ENCODE measurements around the gene HOXB6. TPM values are rescaled to one million over a fixed set of nuclear protein-coding genes. Genes with fewer than 3 reads are reported as not detected.

Gene HOXB6
- total RNA-seq, 1 donor from 2014 or later, result 11.5 TPM

DNA sequence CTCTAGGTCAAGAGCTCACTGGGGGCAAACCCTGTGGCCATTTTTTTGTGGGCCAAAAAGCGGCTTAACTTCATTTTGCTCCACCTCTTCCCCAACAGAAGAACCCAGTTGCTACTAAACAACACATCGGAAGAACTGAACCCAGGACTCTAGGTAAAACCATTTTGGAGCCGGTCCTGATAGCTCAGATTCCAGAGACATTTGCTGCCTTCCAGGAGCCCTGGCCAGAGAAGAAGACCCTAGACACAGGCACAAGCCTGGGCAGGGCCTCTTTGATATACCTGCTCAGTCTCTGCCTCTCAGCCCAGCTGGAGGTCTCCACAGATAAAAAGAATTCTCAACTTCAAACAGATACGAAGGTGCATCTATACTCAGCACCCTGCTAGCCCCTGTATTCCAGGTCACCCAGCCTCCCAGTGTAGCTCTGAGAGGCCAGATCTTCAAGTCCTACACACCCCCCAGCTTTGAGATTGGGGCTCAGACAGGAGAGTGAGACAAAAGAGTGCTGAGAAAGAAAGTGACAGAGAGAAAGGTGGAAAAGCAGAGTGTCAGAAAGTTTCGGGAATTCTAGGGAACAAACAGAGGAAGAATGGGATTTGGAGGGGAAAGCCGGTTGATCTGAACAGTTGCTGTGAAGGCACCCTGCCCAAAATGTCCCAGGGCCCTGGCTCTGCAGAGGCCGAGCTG lies 27.9 kb upstream of the HOXB6 start:
- Mint-ChIP-seq H3K4me3 (peak overlapping the region; percentile 80), H3K4me1 (peaks cover 8% of the 10 kb centered on the region), H3K27ac (ENCODE audit: unreplicated experiment) (peak overlapping the region; percentile 31), H3K9me3 (no peaks in the 10 kb centered on the region), H3K27me3 (ENCODE audit: low read depth) (peaks cover 100% of the 10 kb centered on the region), H3K36me3 (ENCODE audit: low read depth) (peaks cover 2% of the 10 kb centered on the region)
- TF ChIP-seq, protein P1, sequence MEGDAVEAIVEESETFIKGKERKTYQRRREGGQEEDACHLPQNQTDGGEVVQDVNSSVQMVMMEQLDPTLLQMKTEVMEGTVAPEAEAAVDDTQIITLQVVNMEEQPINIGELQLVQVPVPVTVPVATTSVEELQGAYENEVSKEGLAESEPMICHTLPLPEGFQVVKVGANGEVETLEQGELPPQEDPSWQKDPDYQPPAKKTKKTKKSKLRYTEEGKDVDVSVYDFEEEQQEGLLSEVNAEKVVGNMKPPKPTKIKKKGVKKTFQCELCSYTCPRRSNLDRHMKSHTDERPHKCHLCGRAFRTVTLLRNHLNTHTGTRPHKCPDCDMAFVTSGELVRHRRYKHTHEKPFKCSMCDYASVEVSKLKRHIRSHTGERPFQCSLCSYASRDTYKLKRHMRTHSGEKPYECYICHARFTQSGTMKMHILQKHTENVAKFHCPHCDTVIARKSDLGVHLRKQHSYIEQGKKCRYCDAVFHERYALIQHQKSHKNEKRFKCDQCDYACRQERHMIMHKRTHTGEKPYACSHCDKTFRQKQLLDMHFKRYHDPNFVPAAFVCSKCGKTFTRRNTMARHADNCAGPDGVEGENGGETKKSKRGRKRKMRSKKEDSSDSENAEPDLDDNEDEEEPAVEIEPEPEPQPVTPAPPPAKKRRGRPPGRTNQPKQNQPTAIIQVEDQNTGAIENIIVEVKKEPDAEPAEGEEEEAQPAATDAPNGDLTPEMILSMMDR (conservative IDR thresholded peaks at IDR 0.05), result no peak
- no peak for DNase-seq (ENCODE audit: low read depth, low spot score)

- no peak for DNase-seq (ENCODE audit: low read depth, low spot score)
- H3K27me3 Mint-ChIP-seq (ENCODE audit: low read depth), result peaks cover 100% of the 10 kb centered on the region
- H3K27ac Mint-ChIP-seq (ENCODE audit: unreplicated experiment), result no peak overlapping the region
- H3K4me1 Mint-ChIP-seq, result peaks cover 8% of the 10 kb centered on the region
- peak overlapping the region; percentile 80 for H3K4me3 Mint-ChIP-seq
- H3K9me3 Mint-ChIP-seq, result no peaks in the 10 kb centered on the region
- H3K36me3 Mint-ChIP-seq (ENCODE audit: low read depth), result peaks cover 2% of the 10 kb centered on the region
- TF ChIP-seq, protein P1 (conservative IDR thresholded peaks at IDR 0.05), result no peak
Observed at GRCh38 chr17:48631693-48632578, 27.1 kb upstream of the HOXB6 start.

- Mint-ChIP-seq H3K36me3 (ENCODE audit: low read depth) (peaks cover 4% of the 10 kb centered on the region), H3K4me3 (peak overlapping the region; percentile 72), H3K4me1 (no peaks in the 10 kb centered on the region), H3K9me3 (no peaks in the 10 kb centered on the region), H3K27me3 (ENCODE audit: low read depth) (peaks cover 100% of the 10 kb centered on the region), H3K27ac (ENCODE audit: unreplicated experiment) (peak overlapping the region; percentile 54)
- DNase-seq (ENCODE audit: low read depth, low spot score), result no peak
- TF ChIP-seq, protein P1 (conservative IDR thresholded peaks at IDR 0.05), result no peak
Observed at GRCh38 chr17:48630925-48631692, 26.3 kb upstream of the HOXB6 start.

- Mint-ChIP-seq H3K9me3 (no peaks in the 10 kb centered on the region), H3K27me3 (ENCODE audit: low read depth) (peaks cover 99% of the 10 kb centered on the region), H3K36me3 (ENCODE audit: low read depth) (peaks cover 4% of the 10 kb centered on the region), H3K4me1 (no peaks in the 10 kb centered on the region), H3K4me3 (peak overlapping the region; percentile 45), H3K27ac (ENCODE audit: unreplicated experiment) (peak overlapping the region; percentile 15)
- TF ChIP-seq, protein P1 (conservative IDR thresholded peaks at IDR 0.05), result no peak
- no peak for DNase-seq (ENCODE audit: low read depth, low spot score)
Observed at GRCh38 chr17:48630009-48630924, 25.5 kb upstream of the HOXB6 start.
